GM18508 (cell line): ENCODE data around the gene SYCP2.
"Not testable (repeated sequence)": the region's sequence is repeated elsewhere in the genome, so short reads cannot be mapped to it uniquely, and the experiment has no call there.

ENCODE experiments used
- ATAC-seq: cut with Tn5 transposase; IDR thresholded peaks from one replicate; pipeline ENCODE4 v1.9.1; 2021; ENCODE audit warnings: moderate number of reproducible peaks; ENCODE audit not compliant: insufficient read depth, unreplicated experiment

Gene SYCP2, protein sequence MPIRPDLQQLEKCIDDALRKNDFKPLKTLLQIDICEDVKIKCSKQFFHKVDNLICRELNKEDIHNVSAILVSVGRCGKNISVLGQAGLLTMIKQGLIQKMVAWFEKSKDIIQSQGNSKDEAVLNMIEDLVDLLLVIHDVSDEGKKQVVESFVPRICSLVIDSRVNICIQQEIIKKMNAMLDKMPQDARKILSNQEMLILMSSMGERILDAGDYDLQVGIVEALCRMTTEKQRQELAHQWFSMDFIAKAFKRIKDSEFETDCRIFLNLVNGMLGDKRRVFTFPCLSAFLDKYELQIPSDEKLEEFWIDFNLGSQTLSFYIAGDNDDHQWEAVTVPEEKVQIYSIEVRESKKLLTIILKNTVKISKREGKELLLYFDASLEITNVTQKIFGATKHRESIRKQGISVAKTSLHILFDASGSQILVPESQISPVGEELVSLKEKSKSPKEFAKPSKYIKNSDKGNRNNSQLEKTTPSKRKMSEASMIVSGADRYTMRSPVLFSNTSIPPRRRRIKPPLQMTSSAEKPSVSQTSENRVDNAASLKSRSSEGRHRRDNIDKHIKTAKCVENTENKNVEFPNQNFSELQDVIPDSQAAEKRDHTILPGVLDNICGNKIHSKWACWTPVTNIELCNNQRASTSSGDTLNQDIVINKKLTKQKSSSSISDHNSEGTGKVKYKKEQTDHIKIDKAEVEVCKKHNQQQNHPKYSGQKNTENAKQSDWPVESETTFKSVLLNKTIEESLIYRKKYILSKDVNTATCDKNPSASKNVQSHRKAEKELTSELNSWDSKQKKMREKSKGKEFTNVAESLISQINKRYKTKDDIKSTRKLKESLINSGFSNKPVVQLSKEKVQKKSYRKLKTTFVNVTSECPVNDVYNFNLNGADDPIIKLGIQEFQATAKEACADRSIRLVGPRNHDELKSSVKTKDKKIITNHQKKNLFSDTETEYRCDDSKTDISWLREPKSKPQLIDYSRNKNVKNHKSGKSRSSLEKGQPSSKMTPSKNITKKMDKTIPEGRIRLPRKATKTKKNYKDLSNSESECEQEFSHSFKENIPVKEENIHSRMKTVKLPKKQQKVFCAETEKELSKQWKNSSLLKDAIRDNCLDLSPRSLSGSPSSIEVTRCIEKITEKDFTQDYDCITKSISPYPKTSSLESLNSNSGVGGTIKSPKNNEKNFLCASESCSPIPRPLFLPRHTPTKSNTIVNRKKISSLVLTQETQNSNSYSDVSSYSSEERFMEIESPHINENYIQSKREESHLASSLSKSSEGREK (N-terminal part only)

DNA sequence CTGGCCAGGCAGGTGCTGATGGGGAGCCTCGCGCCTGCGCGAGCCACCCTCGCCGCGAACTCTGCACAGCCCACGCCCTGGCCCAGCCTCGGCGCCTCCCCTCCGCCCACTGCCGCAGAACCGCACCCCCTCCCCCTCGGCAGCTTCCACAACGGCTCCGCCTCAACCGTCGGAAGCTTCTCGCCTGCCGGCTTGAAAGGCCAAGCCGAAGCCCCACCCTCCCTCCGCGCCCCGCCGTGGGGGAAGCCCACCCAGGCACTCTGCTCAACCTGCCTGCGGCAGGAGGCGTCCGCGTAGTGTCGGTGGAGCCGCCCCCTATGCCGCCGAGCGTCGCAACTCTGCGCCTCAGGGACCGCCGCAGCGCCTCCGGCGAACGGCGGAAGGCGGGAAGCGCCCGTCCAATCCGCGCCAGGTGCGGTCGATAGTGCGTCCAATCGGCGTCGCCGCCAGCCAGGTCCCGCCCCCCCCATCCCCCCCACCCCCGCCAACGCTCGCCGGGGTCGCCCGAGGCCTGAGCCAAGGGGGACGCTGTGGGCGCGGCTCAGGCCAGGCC, at the start of gene SYCP2:
TSS of gene SYCP2 (minus strand) at position 342 of the 553 bp plus-strand sequence. CDS start 11,224 bp downstream, outside the sequence.
- no peak for ATAC-seq

DNA sequence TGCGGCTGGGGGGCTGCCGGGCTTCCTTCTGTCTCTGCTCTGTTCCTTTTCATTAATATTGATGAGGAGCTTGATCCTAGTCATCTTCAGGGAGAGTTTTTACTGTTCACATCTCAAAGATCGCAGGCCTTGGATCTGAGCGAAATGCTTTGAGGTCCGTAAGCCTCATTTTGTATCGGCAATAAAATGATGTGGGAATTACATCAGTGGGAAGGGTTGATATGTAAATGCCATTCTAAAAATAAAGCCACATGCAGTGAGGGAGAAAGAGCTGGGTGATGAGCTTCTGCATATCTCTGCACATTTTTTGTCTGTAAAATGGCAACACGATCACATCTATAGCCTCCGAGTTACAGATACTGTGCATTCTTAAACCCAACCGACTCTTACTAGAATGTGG, 49.6 kb upstream of the SYCP2 start:
- ATAC-seq, result no peak

DNA sequence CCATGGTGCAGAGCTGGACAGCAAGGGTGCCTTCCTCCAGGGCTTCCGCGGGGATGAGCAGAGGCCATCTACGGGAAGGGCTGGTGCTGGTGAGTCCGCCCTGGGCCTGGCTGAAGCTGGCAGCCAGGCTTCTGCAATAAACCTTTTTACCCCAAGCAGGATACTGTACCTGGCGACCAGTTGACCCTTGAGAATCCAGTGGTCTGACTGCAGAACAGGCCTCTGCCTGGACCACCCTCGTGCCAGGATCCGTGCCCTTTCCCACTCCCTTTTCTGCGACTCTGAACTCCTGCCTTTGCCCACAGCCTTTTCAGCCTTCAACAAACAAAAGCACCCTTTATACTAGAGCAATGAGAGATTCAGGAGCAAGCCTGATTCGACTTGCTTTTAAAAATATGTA, 43.6 kb upstream of the SYCP2 start:
- ATAC-seq, result no peak

DNA sequence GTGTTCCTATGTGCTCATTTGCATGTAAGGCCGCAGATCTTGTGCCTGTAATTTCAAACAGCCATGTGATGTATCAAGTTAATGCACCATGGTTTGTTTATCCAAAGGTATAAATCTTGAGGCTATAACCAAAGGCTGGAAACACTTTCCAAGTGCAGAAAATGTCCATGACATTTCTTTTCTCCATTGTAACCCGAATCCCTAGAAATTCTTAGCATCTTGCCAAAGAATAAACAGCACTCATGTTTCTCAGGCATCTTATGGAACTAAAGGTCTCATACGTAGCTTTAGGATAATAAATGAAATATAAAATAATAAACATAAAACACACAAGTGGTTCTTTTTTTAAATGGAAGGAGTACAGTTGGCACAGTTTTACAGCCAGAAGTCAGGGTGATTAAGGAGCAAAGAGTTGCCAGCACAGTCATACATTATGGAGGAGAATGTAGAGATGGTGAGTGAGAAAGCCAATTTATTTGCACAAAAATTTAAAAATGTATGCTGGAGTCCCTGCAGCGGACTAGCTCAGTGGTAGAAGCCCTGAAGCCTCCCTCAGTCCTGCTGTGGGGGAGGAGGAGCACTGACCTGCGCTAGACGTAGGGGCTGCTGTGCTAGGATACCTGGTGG, 42.8 kb upstream of the SYCP2 start:
- ATAC-seq, result no peak

DNA sequence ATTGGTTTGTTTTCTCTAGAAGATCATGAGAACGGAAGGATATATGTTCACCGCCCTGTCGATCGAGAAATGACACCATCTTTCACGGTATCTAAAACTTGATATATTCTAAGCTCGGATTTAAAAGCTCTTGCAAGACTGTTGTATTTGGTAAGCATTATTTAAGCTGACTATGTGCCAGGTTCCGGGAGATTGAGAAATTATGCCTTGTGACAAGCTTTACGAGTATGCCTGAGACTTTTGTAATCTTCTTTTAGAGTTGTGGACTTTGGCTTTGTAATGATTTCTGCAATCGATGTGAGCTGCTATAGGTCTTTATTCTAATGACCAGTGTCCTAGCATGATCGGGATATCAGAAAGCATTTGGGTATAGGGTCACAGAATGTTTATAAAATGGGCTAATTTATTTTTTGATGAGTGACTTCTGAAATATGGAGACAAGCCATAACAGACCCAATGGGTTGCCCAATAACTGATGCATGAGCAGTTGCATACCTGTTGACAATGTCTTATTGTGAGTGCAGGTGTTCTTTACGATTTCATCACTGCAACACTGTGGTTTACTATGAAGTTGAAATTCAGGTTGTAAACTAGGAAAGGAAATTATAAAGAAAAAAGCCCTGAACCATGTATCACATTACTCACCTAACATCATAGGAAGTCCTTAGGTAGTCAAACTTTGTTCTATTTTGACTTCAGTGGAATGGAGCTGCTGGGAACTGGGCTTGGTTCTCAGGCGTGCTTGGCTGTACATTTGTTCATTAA, 38.8 kb upstream of the SYCP2 start:
- ATAC-seq, result no peak

DNA sequence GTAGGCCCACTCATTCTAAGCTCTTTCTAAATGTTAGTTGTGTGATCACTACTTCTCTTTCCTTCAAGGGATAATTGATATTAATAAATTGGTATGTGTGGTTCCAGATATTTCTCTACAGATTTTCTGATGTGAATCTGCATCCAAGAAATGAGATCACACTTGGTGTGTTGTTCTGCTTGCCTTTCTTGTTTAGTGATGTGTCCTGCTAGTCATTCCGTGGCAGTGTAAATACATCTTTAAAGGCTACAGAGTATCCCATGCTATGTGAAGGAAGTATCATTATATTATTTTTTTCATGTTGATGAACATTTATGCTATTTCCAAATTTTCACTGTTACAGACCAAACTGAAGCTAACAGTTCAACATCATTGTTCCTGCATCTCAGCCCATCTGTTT, 38.0 kb upstream of the SYCP2 start:
- no peak for ATAC-seq

DNA sequence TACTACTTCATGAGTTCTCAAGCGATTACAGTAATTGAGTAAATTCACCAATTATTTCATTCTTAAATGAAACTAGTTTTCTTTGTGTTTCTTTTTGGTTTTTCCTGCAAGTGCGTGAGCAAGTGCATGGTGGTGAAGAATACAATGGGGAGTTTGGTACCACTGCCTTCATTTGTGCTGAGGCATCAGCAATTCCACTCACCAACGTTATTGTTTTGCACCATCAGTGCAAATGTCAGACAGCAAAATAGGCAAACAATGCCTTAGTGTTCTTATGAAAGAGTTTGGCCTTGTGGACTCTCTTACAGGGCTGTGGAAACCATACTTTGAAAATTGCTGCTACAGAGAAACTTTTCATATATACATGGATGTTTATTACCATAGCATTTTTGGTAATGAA, 33.0 kb upstream of the SYCP2 start:
- no peak for ATAC-seq

DNA sequence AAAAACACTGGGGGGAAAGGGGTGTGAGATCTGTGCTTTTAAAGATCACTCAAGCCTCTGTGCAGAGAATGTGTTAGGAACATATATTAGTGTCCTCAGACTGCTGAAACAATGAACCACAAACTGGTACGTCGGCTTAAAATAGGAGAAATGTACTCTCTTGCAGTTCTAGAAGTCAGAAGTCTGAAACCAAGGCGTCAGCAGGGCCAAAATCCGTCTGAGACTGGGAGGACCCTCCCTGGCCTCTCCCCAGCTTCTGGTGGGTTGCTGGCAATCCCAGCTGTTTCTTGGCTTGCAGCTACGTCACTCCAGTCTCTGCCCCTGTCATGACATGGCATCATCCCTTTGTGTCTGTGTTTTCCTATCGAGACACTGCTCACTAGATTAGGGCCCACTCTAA, 28.7 kb upstream of the SYCP2 start:
- ATAC-seq, result no peak

DNA sequence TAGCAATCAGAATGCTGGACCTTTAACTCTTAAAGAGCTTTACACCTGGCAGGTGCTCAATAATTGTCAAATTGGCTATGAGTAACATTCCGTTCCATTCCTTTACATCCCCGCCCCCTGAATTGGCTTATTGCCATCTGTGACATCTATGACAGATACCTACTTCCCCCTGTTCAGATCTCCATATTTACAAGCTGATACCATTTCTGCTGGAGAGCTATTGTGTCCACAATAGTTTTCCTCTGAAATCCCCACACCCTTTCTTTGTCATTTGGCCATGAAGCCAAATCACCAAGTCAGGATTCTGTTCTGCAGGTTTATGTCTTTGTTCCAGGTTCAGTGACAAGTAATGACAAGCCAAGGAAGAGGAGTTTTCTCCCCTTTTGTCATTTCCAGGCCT, 28.0 kb upstream of the SYCP2 start:
- ATAC-seq, result no peak

DNA sequence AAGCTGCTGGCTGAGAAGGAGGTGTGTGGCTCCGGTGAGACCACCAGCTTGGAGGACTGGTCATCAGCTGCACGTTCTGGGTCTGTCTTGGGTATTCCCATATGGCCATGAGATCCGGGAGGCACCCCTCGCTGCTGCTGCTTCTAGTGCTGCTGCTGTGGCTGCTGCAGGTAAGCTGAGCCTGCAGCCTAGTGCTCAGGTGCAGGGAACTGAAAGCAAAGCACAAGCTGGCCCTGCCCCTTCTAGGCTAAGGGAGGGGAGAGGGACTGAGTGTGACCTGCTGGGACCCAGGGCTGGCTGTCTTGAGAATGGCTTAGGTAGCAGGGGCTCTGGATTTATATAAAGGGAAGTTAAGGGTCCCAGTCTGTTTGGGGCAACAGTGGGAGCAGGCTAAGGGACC, 25.2 kb upstream of the SYCP2 start:
- no peak for ATAC-seq

DNA sequence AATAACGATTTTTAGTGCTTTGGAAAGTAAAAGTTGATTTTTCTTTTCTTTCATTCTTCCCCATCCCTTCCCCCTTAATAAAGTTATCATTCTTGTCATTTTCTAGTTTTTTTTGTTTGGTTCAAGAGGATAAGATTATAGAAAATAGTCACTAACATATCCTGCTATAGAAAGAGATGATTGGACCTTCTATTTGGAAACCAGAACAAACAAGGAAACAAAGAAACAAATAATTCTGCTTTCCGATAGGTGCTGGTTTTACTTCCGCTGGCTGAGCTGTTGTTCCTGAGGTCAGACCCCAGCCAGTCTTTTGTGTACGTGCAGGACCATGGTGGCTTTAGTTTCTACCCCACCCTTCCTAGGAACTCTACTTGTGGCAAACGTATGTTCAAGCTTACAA, 24.7 kb upstream of the SYCP2 start, which contains the start of gene CDH26:
TSS of gene CDH26 (plus strand) at position 301 of the 400 bp plus-strand sequence. CDS start 304 bp downstream, outside the sequence.
- no peak for ATAC-seq

DNA sequence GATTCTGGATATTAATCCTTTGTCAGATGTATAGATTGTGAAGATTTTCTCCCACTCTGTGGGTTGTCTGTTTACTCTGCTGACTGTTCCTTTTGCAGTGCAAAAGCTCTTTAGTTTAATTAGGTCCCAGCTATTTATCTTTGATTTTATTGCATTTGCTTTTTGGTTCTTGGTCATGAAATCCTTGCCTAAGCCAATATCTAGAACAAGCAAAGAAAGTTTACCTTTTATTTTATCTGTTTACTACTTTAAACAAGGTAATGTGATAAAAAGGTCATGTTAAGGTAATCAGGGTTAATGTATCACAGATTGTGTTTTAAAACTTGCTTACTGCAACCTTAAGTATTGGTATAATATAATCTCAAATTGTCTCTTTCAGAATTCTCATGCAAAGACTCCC, 24.1 kb upstream of the SYCP2 start:
- not testable (repeated sequence) for ATAC-seq

DNA sequence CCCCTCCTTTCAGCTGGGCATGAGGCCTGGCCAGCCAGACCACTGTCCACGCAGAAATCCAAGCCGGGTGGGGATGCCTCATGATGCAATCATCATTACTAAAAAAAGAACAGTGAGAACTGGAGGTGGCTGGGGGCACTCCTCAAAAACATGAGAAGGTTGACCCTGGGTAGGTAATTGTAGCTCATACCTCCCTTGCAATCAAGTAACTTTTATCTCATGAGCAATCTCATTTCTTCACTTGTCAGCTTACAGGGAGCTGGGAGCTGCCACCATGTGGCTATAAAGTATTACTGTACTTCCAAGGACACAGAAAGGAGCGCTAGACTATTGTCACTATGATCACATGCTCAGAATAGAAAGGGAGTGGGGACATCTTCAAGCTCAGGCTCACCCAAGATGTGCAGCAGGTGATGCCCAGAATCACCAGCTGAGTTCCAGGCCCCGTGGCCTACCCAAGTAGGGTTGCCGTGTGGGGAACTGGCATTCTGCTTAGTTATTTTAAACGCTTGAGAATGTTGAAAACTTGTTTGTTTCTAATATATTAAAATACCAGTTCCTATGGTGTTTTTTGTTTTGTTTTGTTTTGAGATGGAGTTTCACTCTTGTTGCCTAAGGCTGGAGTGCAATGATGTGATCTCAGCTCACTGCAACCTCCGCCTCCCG, 21.8 kb upstream of the SYCP2 start:
- ATAC-seq, result no peak

DNA sequence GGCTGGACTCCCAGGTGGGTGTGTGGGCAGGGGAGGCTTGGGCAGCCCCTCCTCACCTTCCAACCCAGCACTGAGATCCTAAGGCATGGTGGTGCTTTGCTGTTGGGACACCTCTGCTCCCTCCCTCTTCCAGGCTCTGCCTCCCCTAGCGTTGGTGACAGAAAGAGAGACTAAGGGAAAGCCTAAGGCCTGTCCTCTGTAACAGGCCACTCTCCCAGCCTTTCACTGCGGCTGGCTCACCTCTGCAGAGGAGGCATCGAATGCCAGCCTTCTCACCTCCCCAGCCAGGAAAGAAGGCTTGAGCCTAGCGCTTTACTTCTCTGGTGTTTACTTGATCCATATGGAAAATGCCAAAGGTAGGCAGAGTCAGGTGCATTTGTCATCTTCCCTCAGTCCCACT, 21.3 kb upstream of the SYCP2 start:
- ATAC-seq, result no peak

DNA sequence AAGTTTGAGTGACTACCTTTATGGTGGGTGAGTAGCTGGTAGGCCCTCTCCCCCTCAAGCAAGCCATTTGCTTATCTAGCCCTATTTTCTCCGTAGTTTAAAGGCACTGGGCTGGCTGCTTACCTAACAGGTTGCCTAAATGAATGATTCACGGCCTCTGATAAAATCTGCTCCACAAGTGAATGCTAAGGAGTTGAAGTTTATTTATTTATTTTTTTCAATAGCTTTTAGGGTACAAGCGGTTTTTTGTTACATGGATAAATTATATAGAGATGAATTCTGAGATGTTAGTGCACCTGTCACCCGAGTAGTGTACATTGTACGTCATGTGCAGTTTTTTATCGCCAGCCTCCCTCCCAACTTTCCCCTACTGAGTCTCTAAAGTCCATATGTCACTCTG, 16.5 kb upstream of the SYCP2 start:
- no peak for ATAC-seq

DNA sequence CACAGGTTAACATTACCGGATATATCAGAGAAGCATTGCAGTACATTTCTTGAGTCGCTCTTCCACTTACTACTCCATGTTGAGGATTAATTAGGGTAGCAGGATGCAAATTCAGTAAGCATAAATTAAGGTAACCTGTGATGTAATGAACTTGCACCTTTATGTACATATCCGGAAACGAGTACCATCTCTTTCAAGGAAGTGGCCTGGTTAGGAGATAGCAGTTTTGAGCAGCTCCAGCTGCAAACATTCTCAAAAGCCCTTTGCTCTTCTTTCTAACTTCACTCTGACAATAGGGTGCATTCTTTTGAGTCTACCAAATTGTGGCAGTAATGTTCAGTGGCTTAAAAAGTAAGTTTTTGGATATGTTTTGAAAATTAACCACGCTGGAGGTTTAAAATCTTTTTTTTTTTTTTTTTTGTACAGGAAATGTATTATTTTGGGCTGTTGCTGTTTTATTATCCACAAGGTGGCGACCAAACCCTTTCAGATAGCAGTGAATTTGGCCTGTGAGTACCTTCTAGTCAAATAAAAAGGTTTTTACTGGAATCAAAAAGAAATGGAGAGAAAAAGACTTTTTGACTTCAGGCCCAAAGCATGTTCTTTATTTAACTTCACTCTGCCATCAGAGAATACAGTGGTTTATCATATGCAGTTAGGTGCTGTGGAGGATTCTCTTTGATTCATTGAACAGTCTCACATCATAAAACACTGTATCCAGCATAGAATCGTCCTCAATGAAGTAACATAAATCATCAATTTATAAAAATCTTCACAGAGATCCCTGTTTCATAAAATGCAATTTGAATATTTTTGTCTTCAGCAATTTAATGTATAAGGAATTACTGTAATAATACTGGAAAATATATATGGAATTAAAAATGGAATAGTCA, 15.6 kb upstream of the SYCP2 start:
- peak; percentile 42 for ATAC-seq

DNA sequence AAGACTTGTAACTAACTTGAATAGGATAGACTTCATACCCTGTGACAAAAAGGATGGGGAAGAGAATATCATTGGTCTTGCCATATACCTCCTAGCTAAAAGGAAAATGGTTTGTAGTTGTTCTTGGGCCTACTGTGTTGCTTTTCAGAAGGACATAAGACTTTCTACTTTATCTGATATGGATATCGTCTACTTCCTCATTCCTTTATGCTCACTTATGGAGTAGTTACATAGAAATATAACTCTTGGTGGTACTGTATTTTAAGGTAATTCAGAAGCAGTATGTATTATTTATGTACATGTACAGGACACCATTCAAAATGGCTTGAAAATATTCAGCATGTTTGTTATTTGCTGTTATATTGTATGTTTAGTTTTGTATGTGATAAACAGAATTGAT, 14.8 kb upstream of the SYCP2 start:
- no peak for ATAC-seq

DNA sequence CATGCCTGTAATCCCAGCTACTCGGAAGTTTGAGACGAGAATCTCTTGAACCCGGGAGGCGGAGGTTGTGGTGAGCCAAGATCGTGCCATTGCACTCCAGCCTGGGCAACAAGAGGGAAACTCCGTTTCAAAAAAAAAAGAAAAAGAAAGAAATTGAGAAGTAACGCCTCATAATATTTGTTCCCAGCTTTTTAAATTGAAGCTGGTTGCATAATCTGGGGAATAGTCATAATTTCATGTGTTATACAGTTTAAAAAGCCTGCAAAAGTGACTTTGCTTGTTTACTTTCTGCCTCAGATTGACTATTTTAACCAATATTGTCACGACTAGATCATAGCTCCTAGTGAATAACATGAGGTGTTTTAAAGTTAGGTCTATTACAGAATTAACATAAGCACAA, 13.9 kb upstream of the SYCP2 start:
- ATAC-seq, result no peak
